ENCODE data around the gene FLG2.
"Not testable (repeated sequence)": the region's sequence is repeated elsewhere in the genome, so short reads cannot be mapped to it uniquely, and the experiment has no call there.

Gene FLG2

GRCh38 chr1:152309955-152310354 is 49.9 kb downstream of the FLG2 start:
- DNase-seq, result no peak

GRCh38 chr1:152309320-152309901 is 50.4 kb downstream of the FLG2 start:
- DNase-seq, result not testable (repeated sequence)

GRCh38 chr1:152308758-152309157 is 51.0 kb downstream of the FLG2 start:
- DNase-seq, result not testable (repeated sequence)

GRCh38 chr1:152307970-152308369 is 51.8 kb downstream of the FLG2 start:
- not testable (repeated sequence) for DNase-seq

GRCh38 chr1:152306123-152306522 is 53.7 kb downstream of the FLG2 start:
- not testable (repeated sequence) for DNase-seq

- not testable (repeated sequence) for DNase-seq
These were observed 55.0 kb downstream of the FLG2 start for GRCh38 chr1:152304773-152305172.

- not testable (repeated sequence) for DNase-seq
These were observed 56.5 kb downstream of the FLG2 start for GRCh38 chr1:152303139-152303872.
